ENCODE results near the gene TMEM186.

GRCh38 chr16:8798535-8799157, 1.2 kb upstream of the TMEM186 start:
- no peak for TF ChIP-seq EZH2phosphoT487 (IDR thresholded peaks at IDR 0.05; ENCODE audit: low read depth)
- no peak for TF ChIP-seq CTCF (IDR thresholded peaks at IDR 0.05; ENCODE audit: low read depth, low read length)
